CD4-positive, alpha-beta T cell treated with Interleukin-17A for 4 hours (primary cell): ENCODE data around the gene YBEY.

Experiments used
- DNase-seq: peaks from one replicate; pipeline ENCODE4 v3.0.0-alpha.2; 2020; ENCODE audit warnings: mixed read lengths

YBEY gene

GRCh38 chr21:46265736-46266525, 20.2 kb upstream of the YBEY start:
- DNase-seq, result no peak

DNA sequence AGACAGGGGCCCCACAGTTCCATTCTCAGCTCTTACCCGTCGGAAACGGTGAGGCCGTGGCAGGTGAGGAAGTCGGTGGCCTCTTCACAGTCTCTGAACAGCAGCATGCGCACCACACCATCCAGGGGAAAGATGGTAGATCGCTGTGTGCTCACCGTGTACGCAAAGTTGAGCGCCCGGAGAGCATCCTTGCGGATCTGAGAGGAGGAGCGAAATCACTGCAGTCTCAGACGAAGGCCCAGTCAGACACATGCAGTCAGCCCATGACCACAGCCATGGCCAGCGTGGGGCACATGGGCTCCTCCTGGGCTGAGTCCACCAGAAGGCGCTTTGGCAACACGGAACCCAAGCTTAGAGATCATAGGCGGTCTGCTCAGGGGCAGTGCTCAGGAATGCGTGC, 19.2 kb upstream of the YBEY start:
- DNase-seq, result no peak

DNA sequence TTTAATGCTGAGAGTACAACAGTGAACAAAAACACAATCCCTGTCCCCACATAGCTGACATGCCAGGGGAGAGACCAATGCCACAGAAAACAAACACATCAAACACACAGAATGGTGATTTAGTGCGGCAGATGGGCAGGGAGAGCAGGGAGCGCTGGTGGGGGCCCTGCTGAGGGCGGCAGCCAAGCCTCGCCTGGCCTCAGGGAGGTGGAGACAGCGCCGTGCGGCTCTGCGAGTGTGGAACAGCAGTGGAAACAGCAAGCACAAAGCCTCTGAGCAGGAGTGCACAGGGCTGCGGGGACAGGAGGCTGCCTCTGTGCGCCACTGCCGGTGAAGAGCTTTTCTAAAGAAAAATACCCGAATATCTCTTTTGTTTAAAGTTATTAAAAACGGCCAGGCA, 17.8 kb upstream of the YBEY start:
- DNase-seq, result no peak

- no peak for DNase-seq
These were observed 16.7 kb upstream of the YBEY start for GRCh38 chr21:46269466-46269865.

DNA sequence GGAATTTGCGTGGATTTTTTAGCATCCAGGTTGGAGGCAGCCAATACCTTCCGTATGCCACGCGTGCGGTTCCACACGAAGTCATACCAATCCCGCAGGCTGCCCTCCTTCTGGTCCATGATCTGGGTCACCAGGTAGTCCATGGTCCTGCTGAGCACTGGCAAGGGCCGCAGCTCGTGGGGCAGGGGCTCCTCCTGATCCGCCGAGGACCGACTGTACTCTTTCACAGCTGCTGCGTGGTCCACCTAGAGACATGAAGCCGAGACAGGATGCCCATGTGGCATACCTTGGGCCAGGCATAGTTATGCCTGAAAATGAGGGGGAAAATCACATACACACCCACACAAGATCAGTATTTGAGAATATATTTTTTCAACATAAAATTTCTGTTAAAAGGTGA, 12.8 kb upstream of the YBEY start:
- no peak for DNase-seq

GRCh38 chr21:46274797-46275390, 11.2 kb upstream of the YBEY start:
- no peak for DNase-seq

GRCh38 chr21:46284077-46284644, 2.0 kb upstream of the YBEY start:
- no peak for DNase-seq

DNA sequence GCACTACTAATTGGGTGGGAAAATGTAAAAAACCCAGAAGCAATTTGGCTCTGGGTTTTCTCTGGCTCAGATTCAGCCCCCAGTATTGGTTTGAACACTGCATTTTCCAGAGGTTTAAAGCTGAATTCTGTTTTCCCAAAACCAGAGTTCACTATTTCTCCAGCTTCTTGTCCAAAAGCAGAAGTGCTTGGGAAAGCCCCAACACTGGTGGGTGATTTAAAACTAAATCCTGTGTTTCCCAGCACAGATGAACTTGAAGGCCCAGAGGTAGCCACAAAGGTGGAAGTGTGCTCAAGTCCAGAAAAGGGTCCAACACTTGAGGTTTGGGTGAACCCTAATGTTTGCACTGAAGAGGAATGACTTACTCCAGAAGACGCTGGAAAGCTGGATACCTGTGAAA, 1.4 kb upstream of the YBEY start:
- no peak for DNase-seq

GRCh38 chr21:46285206-46285661, 908 bp upstream of the YBEY start, which contains the start of gene MCM3AP:
Gene MCM3AP, minus strand, starts transcription at chr21:46285611. Its CDS starts 325 bp downstream, at chr21:46285286.
- DNase-seq, result no peak

DNA sequence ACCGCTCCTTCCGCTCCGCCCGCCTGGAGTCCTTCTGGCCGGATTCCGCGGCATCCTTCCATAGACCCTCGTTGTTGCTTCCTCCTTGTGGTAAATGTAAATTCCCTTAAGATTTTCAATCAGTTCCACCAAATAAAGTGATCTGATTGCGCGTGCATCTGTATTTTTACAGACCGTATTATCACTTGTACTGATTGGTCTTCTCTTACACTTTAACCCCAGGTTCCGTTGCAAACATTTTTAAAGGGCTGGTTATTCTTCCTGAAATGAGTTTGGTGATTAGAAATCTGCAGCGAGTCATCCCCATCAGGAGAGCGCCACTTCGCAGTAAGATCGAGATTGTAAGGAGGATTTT, 483 bp downstream of the YBEY start:
- no peak for DNase-seq

DNA sequence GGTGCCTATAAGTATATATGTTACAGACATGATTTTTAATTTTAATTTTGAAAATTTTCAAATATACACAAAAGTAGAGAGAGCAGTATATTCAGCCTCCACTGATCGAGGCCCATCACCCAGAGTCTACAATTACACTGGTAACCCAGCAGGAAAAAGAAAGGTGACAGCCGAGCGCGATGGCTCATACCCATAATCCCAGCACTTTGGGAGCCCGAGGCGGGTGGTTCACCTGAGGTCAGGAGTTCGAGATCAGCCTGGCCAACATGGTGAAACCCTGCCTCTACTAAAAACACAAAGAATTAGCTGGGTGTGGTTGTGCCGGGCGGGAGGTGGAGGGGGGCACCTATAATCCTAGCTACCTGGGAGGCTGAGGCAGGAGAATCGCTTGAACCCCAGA, 1.4 kb downstream of the YBEY start:
- DNase-seq, result no peak

DNA sequence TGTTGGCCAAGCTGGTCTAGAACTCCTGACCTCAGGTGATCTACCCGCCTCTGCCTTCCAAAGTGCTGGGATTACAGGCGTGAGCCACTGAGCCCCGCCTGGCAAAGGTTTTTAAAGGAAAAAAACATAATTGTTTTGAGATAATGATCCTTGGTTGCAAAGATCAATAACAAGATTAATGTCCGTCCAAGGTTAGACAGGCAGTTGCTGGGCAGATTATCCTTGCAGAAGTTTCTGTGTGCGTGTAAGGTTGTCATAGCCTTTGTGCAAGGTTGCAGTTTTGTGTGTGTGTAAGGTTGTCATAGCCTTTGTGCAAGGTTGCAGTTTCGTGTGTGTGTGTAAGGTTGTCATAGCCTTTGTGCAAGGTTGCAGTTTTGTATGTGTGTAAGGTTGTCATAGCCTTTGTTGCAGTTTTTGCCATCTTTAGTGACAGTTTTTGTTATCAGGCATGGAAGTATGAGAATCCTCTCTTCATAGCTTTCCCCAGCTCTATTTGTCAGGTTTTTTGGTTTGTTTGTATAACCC, 3.6 kb downstream of the YBEY start:
- DNase-seq, result no peak

GRCh38 chr21:46291561-46291960, 5.4 kb downstream of the YBEY start:
- DNase-seq, result no peak

- DNase-seq, result no peak
These were observed 8.6 kb downstream of the YBEY start for GRCh38 chr21:46294647-46295176.

DNA sequence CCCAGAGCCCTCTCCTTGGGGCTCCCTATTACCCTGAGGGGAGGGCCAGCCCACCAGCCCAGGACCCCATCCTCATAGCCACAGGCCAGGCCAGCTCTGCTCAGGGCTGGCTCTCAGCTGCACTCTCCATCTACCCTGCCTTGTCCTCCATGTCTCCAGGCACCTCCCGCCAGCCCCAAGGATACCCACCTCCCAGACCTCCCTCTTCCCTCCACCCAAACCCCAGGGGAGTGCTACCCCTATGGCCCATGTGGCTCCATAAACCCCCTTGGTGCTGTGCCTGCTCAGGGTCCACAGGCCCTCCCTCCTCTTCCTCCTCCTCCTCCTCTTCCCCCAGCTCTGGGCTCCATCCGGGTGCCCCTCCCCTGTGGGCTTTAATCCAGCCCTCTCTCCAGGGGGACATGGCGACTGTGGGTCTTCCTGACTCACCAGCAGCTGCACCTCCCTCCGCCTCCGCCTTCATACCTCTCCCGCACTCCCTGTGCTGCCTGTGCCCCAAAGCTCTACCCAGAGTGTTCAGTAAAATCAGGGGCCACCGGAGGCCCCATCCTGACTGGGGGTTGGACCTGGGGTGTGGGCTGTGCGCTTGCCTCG, 9.1 kb downstream of the YBEY start:
- no peak for DNase-seq

DNA sequence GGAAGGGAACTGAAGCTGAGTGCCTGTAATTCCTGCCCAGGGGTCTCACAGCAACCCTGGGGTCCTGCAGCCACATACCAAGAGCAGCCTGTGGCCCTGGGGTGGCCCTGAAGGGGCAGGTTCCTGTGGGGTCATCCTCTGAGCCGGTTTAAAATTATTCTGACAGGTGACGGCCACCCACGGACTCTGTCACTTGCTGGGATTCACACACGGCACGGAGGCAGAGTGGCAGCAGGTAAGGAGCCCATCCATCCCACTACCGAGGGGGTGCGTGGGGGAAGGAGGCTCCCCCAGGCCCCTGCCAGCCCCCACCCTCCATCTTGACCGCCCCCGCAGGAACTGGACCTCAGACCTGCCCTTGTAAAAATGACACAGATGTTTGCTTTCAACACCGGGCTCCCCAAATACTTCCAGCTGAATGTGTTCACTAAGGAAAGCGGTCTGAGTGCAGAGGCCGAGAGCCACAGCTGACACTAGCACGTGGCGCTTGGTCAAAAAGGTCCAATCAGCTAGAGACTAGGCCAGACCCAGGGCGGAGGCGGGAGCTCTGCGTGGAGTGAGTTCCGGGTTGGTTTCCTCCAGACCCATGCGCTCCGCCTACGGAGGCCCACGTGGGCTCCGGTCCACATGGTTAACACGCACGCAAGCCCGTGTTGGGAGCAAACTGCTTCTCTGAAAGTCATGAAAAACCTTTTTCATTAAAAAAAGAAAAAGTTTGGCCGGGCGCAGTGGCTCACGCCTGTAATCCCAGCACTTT, 10.0 kb downstream of the YBEY start:
- peak; percentile 79 for DNase-seq

DNA sequence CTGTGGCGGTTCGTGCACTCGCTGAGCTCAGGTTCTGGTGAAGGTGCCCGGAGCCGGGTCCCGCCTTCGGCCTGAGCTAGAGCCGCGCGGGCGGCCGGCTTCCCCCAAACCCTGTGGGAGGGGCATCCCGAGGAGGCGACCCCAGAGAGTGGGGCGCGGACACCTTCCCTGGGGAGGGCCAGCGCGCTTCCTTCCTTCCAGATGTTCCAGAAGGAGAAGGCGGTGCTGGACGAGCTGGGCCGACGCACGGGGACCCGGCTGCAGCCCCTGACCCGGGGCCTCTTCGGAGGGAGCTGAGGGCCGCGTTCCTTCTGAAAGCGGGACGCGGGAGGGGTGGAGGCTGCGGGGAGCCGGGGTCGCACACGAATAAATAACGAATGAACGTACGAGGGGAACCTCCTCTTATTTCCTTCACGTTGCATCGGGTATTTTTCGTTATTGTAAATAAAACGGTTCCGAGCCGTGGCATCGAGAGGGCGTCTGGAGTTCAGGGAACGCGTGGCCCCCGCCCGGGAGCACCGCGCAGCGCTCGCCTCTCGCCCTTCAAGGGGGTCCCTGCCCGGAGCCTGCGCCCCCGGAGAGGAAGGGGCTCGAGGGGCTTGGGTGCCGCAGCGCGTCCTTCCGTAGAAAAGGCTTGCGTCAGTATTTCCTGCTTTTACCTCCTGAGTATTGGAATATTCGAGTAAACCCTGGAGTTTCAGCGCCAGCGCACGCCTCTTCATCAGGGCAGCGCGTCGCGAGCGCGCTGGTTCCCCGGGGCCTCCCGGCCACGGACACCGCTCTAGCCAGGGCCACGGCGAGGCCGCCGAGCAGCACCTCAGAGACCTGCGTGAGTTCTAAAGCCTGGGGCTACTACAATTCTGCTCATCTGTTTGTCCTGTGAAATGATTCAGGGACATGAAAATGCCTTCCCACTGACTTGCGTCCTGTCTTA, 11.5 kb downstream of the YBEY start:
- peak; percentile 31 for DNase-seq

DNA sequence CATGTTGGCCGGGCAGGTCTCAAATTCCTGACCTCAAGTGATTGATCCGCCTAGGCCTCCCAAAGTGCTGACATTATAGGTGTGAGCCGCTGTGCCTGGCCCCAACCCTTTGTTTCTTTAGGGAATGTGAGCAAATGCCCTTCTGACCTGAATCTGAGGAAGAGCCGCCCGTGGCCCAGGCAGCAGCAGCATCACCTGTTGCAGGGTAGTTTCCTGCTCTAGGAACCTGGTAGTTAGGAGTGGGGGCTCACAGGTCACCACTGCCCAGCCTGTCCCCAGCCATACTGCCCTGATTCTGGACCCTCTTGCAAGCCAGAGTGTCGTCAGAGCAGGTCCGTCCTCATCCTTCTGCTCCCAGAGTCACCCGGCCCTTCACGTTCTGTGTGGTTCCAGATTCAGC, 13.0 kb downstream of the YBEY start:
- DNase-seq, result no peak

- DNase-seq, result no peak
These were observed 15.6 kb downstream of the YBEY start for GRCh38 chr21:46301759-46302158.

GRCh38 chr21:46304437-46304836, 18.3 kb downstream of the YBEY start:
- no peak for DNase-seq

DNA sequence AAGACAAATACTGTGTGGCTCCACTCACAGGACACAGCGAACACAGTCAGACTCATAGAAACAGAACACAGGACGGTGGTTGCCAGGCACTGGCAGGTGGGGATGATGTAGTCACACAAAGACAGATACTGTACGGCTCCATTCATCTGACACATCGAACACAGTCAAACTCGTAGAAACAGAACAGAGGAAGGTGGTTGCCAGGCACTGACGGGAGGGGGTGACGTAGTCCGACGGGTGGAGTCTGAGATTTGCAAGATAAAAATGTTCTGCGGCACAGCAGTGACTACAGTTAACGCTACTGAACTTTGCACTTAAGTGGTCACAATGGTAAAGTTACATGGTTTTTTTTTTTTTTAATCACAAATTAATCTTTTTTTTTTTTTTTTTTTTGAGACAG, 18.8 kb downstream of the YBEY start:
- no peak for DNase-seq
